22Rv1 (cell line): ENCODE data around the gene NKPD1.
A peak's percentile ranks its signal among the peaks of the same experiment; 100 is the strongest.

Source experiments
- CTCF ChIP-seq: fragments of 450-650 bp; IDR thresholded peaks from 2 replicates; pipeline ENCODE4 v1.5.1; 2017; ENCODE audit warnings: mild to moderate bottlenecking
- ZFX ChIP-seq: fragments of 450-650 bp; IDR thresholded peaks from 2 replicates; pipeline ENCODE4 v1.6.1; 2017; ENCODE audit warnings: antibody characterized with exemption, borderline replicate concordance

DNA sequence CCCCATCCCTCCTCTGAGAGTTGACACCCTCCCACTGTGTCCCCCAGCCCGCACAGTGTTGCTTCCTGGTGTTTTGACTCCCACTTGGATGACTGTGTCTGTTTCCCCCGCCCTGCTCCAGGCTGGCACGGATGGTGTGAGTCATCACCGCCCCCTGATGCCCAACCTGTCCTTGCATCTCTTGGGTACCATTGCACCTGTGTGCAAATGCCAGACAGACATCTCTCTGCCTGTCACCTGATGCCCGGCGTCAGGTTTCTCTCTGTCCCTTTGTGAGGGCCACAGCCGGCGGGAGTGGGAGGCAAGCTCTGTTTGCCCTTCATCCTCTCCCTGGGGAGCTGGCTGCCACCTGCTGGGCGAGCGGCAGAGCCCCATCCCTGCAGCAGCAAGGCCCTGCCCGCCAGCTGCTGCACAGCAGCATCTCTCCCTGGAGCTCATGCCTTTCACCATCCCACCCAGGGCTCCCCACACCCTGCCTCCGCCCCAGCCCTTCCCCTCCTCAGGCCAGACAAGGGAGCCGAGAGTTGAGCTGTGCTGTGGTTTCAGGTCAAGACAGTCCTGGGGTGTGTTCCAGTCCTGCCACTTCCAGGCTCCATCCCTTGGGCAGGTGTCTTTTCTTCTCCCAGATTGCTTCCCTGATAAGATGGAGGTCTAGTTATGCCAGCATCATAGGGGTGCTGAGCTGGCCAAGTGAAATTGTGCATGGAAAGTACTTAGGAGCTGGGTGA, 29.7 kb downstream of the NKPD1 start:
- TF ChIP-seq CTCF (peak; percentile 54), ZFX (no peak)
